PC-9 (cell line): ENCODE data around the gene PSMD14. TPM values are rescaled to one million over a fixed set of nuclear protein-coding genes. Genes with fewer than 3 reads are reported as not detected.

ENCODE experiments used
- BruUV-seq: library from RNA; stranded (reverse); fragments of 400-500 nt; replicated peaks from 2 replicates; lab custom pipeline; 2021; lab: Mats Ljungman, UMichigan
- CTCF ChIA-PET: fragments of 300-600 bp; sonication (Branson Sonifier 250); formaldehyde crosslinking; loops from one replicate; lab custom pipeline; 2022; ENCODE audit warnings: antibody characterized with exemption; lab: Charles Lee
- POLR2A ChIA-PET: fragments of 300-600 bp; sonication (Branson Sonifier 250); formaldehyde crosslinking; loops from one replicate; lab custom pipeline; 2022; ENCODE audit warnings: antibody characterized with exemption; ENCODE audit not compliant: unreplicated experiment; lab: Charles Lee
- DNase-seq, 2 experiments: peaks; one replicate each; pipeline versions ENCODE4 v3.0.0 to v3.0.0-alpha.2; 2015 to 2022; ENCODE audit warnings: mixed read lengths in 1 of 2
- H2AFZ ChIP-seq: fragments of 200-600 bp; sonication (generic); 2 replicates; pipeline ENCODE4 v1.8.1; 2017; ENCODE audit warnings: antibody characterized with exemption
- H3F3A ChIP-seq: fragments of 200-600 bp; sonication (generic); 2 replicates; pipeline ENCODE4 v1.8.1; 2017; ENCODE audit warnings: antibody characterized with exemption, mild to moderate bottlenecking, low read depth; ENCODE audit not compliant: insufficient read depth
- H3K27ac ChIP-seq: fragments of 200-600 bp; sonication (generic); 2 replicates; pipeline ENCODE4 v1.6.1; 2016; ENCODE audit warnings: mixed run types
- H3K27me3 ChIP-seq: fragments of 200-600 bp; sonication (generic); 2 replicates; pipeline ENCODE4 v1.6.1; 2016; ENCODE audit warnings: low read depth, mixed run types; ENCODE audit not compliant: insufficient read depth
- H3K36me3 ChIP-seq: fragments of 200-600 bp; sonication (generic); 2 replicates; pipeline ENCODE4 v1.6.1; 2016; ENCODE audit warnings: low read depth, mixed run types
- H3K4me1 ChIP-seq: fragments of 200-600 bp; sonication (generic); replicated peaks from 2 replicates; pipeline ENCODE4 v1.6.1; 2016; ENCODE audit warnings: mixed run types; ENCODE audit not compliant: insufficient read depth
- H3K4me2 ChIP-seq: fragments of 200-600 bp; sonication (generic); 2 replicates; pipeline ENCODE4 v1.6.1; 2017; ENCODE audit warnings: mixed run types
- H3K4me3 ChIP-seq: fragments of 200-600 bp; sonication (generic); 2 replicates; pipeline ENCODE4 v1.6.1; 2016; ENCODE audit warnings: mixed run types
- H3K79me2 ChIP-seq: fragments of 200-600 bp; sonication (generic); 2 replicates; pipeline ENCODE4 v1.6.1; 2017; ENCODE audit warnings: low read depth, mixed run types
- H3K9me2 ChIP-seq: fragments of 200-600 bp; sonication (generic); 2 replicates; pipeline ENCODE4 v1.8.1; 2017; ENCODE audit warnings: mild to moderate bottlenecking; ENCODE audit not compliant: insufficient read depth
- H3K9me3 ChIP-seq: fragments of 200-600 bp; sonication (generic); 2 replicates; pipeline ENCODE4 v1.8.1; 2016; ENCODE audit warnings: low read depth; ENCODE audit not compliant: insufficient read depth
- H4K20me1 ChIP-seq: fragments of 200-600 bp; sonication (generic); 2 replicates; pipeline ENCODE4 v1.8.1; 2017; ENCODE audit not compliant: insufficient read depth
- CTCF ChIP-seq: fragments of 200-600 bp; sonication (generic); conservative IDR thresholded peaks from 2 replicates; pipeline ENCODE4 v1.6.1; 2017; ENCODE audit warnings: mixed run types, antibody characterized with exemption, mild to moderate bottlenecking, moderate library complexity
- EZH2 ChIP-seq: fragments of 200-600 bp; sonication (generic); IDR thresholded peaks from 2 replicates; pipeline ENCODE4 v1.8.0; 2017; ENCODE audit warnings: antibody characterized with exemption, low read depth
- intact Hi-C: fragments of 100-400 bp; cut with micrococcal nuclease; formaldehyde crosslinking; loops from one replicate; pipeline ENCODE4 v1.10.0; 2022; ENCODE audit not compliant: unreplicated experiment
- total RNA-seq: library from RNA; stranded (reverse); gene quantifications from 2 replicates; pipeline ENCODE4 v1.2.3, GENCODE V29; 2021

Gene PSMD14
- total RNA-seq, 1 experiment from 2014 or later = 58.8 TPM

GRCh38 chr2:161415034-161415986 lies 107.1 kb downstream of the PSMD14 start:
- CTCF ChIA-PET = interaction anchor here (0.5 kb wide), 1 partner anchor 707 kb away, joined by 6 read pairs; no protein-coding TSS in a partner anchor
- Histone ChIP-seq H3F3A (0 out of 2 replicates have a peak, but pooled peaks cover 5% of the 10 kb centered on the region), H3K4me1 (no peaks in the 10 kb centered on the region), H3K9me3 (no peaks in the 10 kb centered on the region), H3K4me2 (peak overlapping the region; percentile 46; the same call in 1 of the 2 replicates), H4K20me1 (no peaks in the 10 kb centered on the region), H3K79me2 (no peaks in the 10 kb centered on the region), H2AFZ (no peak overlapping the region), H3K36me3 (no peaks in the 10 kb centered on the region), H3K9me2 (no peaks in the 10 kb centered on the region), H3K4me3 (no peak overlapping the region; the same call in 1 of the 2 replicates), H3K27ac (no peak overlapping the region), H3K27me3 (no peaks in the 10 kb centered on the region)
- DNase-seq = no peak
- TF ChIP-seq EZH2 = no peak
- TF ChIP-seq CTCF = no peak
- POLR2A ChIA-PET = no interaction called here
- no TSS peak for BruUV-seq
- intact Hi-C loops = no loop called here

DNA sequence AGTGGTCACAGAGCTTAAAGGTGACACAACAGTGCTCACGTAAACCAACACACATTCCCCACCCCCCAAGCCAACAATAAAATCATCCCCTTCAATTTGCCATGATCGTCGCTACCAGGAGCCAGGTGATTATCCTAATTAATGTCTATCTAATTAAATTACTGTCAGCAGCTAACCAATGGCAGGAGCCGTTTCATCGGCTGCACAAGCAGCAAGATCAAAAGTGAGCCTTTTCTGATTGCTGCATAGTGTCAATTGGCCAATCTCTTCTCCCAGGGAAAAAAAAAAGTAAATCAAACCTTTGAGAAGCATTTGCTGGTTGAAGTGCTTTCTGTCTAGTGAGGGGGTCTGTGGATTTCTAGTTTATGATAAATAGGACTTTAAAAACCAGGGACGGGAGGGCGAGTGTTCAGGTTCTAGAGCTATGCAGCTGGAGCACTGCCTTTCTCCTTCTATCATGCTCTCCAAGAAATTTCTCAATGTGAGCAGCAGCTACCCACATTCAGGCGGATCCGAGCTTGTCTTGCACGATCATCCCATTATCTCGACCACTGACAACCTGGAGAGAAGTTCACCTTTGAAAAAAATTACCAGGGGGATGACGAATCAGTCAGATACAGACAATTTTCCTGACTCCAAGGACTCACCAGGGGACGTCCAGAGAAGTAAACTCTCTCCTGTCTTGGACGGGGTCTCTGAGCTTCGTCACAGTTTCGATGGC lies 107.9 kb downstream of the PSMD14 start, which contains the start of gene TBR1:
TSS of gene TBR1 (plus strand) at position 311 of the 721 bp plus-strand sequence. CDS start at position 425, 114 bp downstream.
- no peaks in the 10 kb centered on the region for H3K36me3 ChIP-seq
- intact Hi-C loops = no loop called here

More for the DNA sequence above, 107.9 kb downstream of the PSMD14 start, which contains the start of gene TBR1:
- Histone ChIP-seq H3K9me3 (no peaks in the 10 kb centered on the region), H3K27me3 (no peaks in the 10 kb centered on the region), H3F3A (0 out of 2 replicates have a peak, but pooled peaks cover 5% of the 10 kb centered on the region), H3K9me2 (no peaks in the 10 kb centered on the region), H2AFZ (no peak within 1 kb of the TSS), H4K20me1 (no peaks in the 10 kb centered on the region), H3K79me2 (no peaks in the 10 kb centered on the region), H3K4me2 (no peak within 1 kb of the TSS), H3K4me1 (no peaks in the 10 kb centered on the region), H3K27ac (no peak within 1 kb of the TSS), H3K4me3 (no peak within 1 kb of the TSS)
- CTCF ChIA-PET = no interaction called here
- no peak for DNase-seq
- no TSS peak for BruUV-seq
- POLR2A ChIA-PET = no interaction called here
- TF ChIP-seq EZH2 (no peak), CTCF (no peak)
